ENCODE measurements around the gene MNAT1. TPM values are rescaled to one million over a fixed set of nuclear protein-coding genes. Genes with fewer than 3 reads are reported as not detected.

MNAT1 gene
- total and polyA plus RNA-seq, 8 donors = 21.6 to 39.0 (median 34.8) TPM

- Histone ChIP-seq H3K9me3 (no peaks in the 10 kb centered on the region), H3K36me3 (no peaks in the 10 kb centered on the region), H3K4me3 (no peak overlapping the region), H3K27ac (no peak overlapping the region), H3K4me1 (no peaks in the 10 kb centered on the region), H3K27me3 (no peaks in the 10 kb centered on the region)
- intact Hi-C loops (cut with DNase I) = no loop called here
- no peak for DNase-seq
- no peak for ATAC-seq
- no peak for TF ChIP-seq CTCF (IDR thresholded peaks at IDR 0.05)
Measured at GRCh38 chr14:60786905-60787304, 52.3 kb downstream of the MNAT1 start.

GRCh38 chr14:60789656-60790055 is 55.1 kb downstream of the MNAT1 start:
- no peaks in the 10 kb centered on the region for H3K9me3 ChIP-seq
- no peaks in the 10 kb centered on the region for H3K36me3 ChIP-seq
- H3K27me3 ChIP-seq = no peaks in the 10 kb centered on the region
- DNase-seq (peak in 2 of 4 donors; percentile 12 to 25), ATAC-seq (no peak)
- no peak overlapping the region for H3K27ac ChIP-seq
- no peak for TF ChIP-seq CTCF (IDR thresholded peaks at IDR 0.05)
- no peaks in the 10 kb centered on the region for H3K4me1 ChIP-seq
- intact Hi-C loops (cut with DNase I) = no loop called here
- no peak overlapping the region for H3K4me3 ChIP-seq

- Histone ChIP-seq H3K9me3 (no peaks in the 10 kb centered on the region), H3K27me3 (no peaks in the 10 kb centered on the region), H3K4me1 (no peaks in the 10 kb centered on the region), H3K4me3 (no peak overlapping the region), H3K27ac (no peak overlapping the region), H3K36me3 (no peaks in the 10 kb centered on the region)
- no peak for DNase-seq
- ATAC-seq = no peak
- intact Hi-C loops (cut with DNase I) = no loop called here
- no peak for TF ChIP-seq CTCF (IDR thresholded peaks at IDR 0.05)
Measured at GRCh38 chr14:60790850-60791249, 56.3 kb downstream of the MNAT1 start.

- no peak overlapping the region for H3K27ac ChIP-seq
- no peaks in the 10 kb centered on the region for H3K9me3 ChIP-seq
- no peak overlapping the region for H3K4me3 ChIP-seq
- TF ChIP-seq CTCF (IDR thresholded peaks at IDR 0.05) = no peak
- ATAC-seq (no peak), DNase-seq (no peak)
- no peaks in the 10 kb centered on the region for H3K4me1 ChIP-seq
- intact Hi-C loops (cut with DNase I) = no loop called here
- peaks cover 0 to 6% of the 10 kb centered on the region in 2 donors for H3K36me3 ChIP-seq
- no peaks in the 10 kb centered on the region for H3K27me3 ChIP-seq
Measured at GRCh38 chr14:60796434-60796833, 61.9 kb downstream of the MNAT1 start.

- Histone ChIP-seq H3K4me1 (no peaks in the 10 kb centered on the region), H3K4me3 (no peak overlapping the region), H3K27me3 (no peaks in the 10 kb centered on the region), H3K9me3 (no peaks in the 10 kb centered on the region), H3K36me3 (peaks cover 0 to 6% of the 10 kb centered on the region in 2 donors), H3K27ac (no peak overlapping the region)
- intact Hi-C loops (cut with DNase I) = no loop called here
- DNase-seq (no peak), ATAC-seq (no peak)
- no peak for TF ChIP-seq CTCF (IDR thresholded peaks at IDR 0.05)
Measured at GRCh38 chr14:60800409-60800808, 65.8 kb downstream of the MNAT1 start.
